Measurements from ENCODE around the gene MESP2.

Gene MESP2

GRCh38 chr15:89769366-89769765, 6.8 kb upstream of the MESP2 start:
- no peak overlapping the region for H3K27ac ChIP-seq
- no peaks in the 10 kb centered on the region for H3K36me3 ChIP-seq
- no peaks in the 10 kb centered on the region for H3K27me3 ChIP-seq
- no peak overlapping the region for H3K4me3 ChIP-seq
- DNase-seq: no peak
- intact Hi-C loops (cut with DNase I; ENCODE audit: low total_unique reads): loop anchor here (2.0 kb wide), 1 partner anchor 51 kb away; no protein-coding TSS in a partner anchor
- no peak for TF ChIP-seq CTCF (IDR thresholded peaks at IDR 0.05)
- peaks cover 0 to 14% (median 0%) of the 10 kb centered on the region in 4 donors for H3K4me1 ChIP-seq
- no peaks in the 10 kb centered on the region for H3K9me3 ChIP-seq

DNA sequence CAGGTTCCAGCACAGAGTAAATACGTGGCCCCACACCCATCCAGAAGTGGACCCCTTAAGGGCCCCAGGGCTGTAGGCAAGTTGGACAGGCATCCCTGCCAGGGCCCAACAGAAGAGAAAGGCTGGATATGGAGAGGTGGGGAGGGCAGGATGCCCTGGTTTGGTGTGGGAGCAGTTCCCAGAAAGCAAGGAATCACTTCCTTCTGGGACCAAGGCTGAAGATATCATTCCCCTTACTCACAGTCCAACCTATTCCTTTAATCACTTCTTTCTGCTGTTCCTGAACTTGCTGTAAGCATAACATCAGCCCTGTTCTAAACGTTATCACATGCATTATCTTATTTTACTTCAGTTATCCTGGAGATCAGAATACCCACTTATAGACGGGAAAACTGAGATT, 6.1 kb upstream of the MESP2 start:
- no peak for TF ChIP-seq CTCF (IDR thresholded peaks at IDR 0.05)
- Histone ChIP-seq H3K9me3 (no peaks in the 10 kb centered on the region), H3K4me1 (peaks cover 0 to 21% (median 0%) of the 10 kb centered on the region in 4 donors), H3K36me3 (no peaks in the 10 kb centered on the region), H3K4me3 (no peak overlapping the region), H3K27ac (no peak overlapping the region), H3K27me3 (no peaks in the 10 kb centered on the region)
- DNase-seq: no peak
- intact Hi-C loops (cut with DNase I; ENCODE audit: low total_unique reads): no loop called here

GRCh38 chr15:89772932-89773583, 3.1 kb upstream of the MESP2 start:
- TF ChIP-seq CTCF (IDR thresholded peaks at IDR 0.05): no peak
- Histone ChIP-seq H3K9me3 (no peaks in the 10 kb centered on the region), H3K27me3 (no peaks in the 10 kb centered on the region), H3K27ac (no peak overlapping the region), H3K4me3 (no peak overlapping the region), H3K4me1 (peaks cover 0 to 30% (median 10%) of the 10 kb centered on the region in 4 donors), H3K36me3 (no peaks in the 10 kb centered on the region)
- intact Hi-C loops (cut with DNase I; ENCODE audit: low total_unique reads): no loop called here
- no peak for DNase-seq

- no peak for DNase-seq
- Histone ChIP-seq H3K27ac (no peak overlapping the region), H3K9me3 (no peaks in the 10 kb centered on the region), H3K27me3 (no peaks in the 10 kb centered on the region), H3K36me3 (no peaks in the 10 kb centered on the region), H3K4me3 (no peak overlapping the region), H3K4me1 (peaks cover 0 to 30% (median 10%) of the 10 kb centered on the region in 4 donors)
- intact Hi-C loops (cut with DNase I; ENCODE audit: low total_unique reads): no loop called here
- TF ChIP-seq CTCF (IDR thresholded peaks at IDR 0.05): no peak
Observed at GRCh38 chr15:89774492-89774891, 1.6 kb upstream of the MESP2 start.

DNA sequence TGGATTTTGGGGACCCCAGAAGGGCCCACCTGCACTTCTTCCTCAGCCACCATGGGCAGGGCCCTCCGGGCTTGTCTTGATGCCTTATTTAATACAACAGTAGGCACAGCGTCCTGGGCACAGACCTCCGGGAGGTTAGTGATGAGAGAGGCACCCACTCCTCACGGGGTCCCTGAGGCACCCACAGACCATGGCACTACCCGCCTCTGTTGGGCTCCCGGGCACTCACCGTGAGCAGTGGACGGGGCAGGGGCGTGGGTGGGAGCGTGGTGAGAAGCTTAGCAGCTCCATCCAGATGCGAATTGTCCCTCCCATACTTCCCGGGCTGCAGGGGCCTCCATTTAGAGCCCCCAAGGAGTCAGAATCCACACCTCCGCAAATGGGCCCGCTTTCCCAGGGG, 317 bp upstream of the MESP2 start:
- intact Hi-C loops (cut with DNase I; ENCODE audit: low total_unique reads): no loop called here
- H3K4me1 ChIP-seq: peaks cover 0 to 30% (median 10%) of the 10 kb centered on the region in 4 donors
- H3K27ac ChIP-seq: peak overlapping the region in 1 of 2 donors; percentile 51

More for the DNA sequence above, 317 bp upstream of the MESP2 start:
- Histone ChIP-seq H3K4me3 (peak overlapping the region; percentile 47 to 53), H3K9me3 (no peaks in the 10 kb centered on the region), H3K27me3 (no peaks in the 10 kb centered on the region), H3K36me3 (no peaks in the 10 kb centered on the region)
- no peak for TF ChIP-seq CTCF (IDR thresholded peaks at IDR 0.05)
- no peak for DNase-seq

All from tibial artery (tissue), 4 donors.